ENCODE results near the gene COL8A1. TPM values are rescaled to one million over a fixed set of nuclear protein-coding genes. Genes with fewer than 3 reads are reported as not detected.

The COL8A1 gene
- total and polyA plus RNA-seq, 8 donors, result 0.96 to 283 (median 2.6) TPM

GRCh38 chr3:99684644-99685043, 46.2 kb downstream of the COL8A1 start:
- Histone ChIP-seq H3K4me1 (peaks cover 0 to 9% of the 10 kb centered on the region in 2 donors), H3K4me3 (no peak overlapping the region), H3K36me3 (no peaks in the 10 kb centered on the region), H3K27me3 (no peaks in the 10 kb centered on the region), H3K9me3 (no peaks in the 10 kb centered on the region), H3K27ac (peak overlapping the region in 1 of 2 donors; percentile 68)
- ATAC-seq, result peak; percentile 69
- TF ChIP-seq CTCF (IDR thresholded peaks at IDR 0.05), result no peak
- no peak for DNase-seq
- intact Hi-C loops (cut with DNase I), result no loop called here

- ATAC-seq (no peak), DNase-seq (no peak)
- no peaks in the 10 kb centered on the region for H3K9me3 ChIP-seq
- intact Hi-C loops (cut with DNase I), result no loop called here
- no peak overlapping the region for H3K4me3 ChIP-seq
- no peak for TF ChIP-seq CTCF (IDR thresholded peaks at IDR 0.05)
- no peaks in the 10 kb centered on the region for H3K27me3 ChIP-seq
- no peaks in the 10 kb centered on the region for H3K36me3 ChIP-seq
- no peak overlapping the region for H3K27ac ChIP-seq
- peaks cover 0 to 9% of the 10 kb centered on the region in 2 donors for H3K4me1 ChIP-seq
Measured at GRCh38 chr3:99686469-99686868, 48.1 kb downstream of the COL8A1 start.

- intact Hi-C loops (cut with DNase I), result no loop called here
- peaks cover 0 to 9% of the 10 kb centered on the region in 2 donors for H3K4me1 ChIP-seq
- ATAC-seq (peak; percentile 60), DNase-seq (peak in 3 of 4 donors; percentile 20 to 50 (median 42))
- no peaks in the 10 kb centered on the region for H3K27me3 ChIP-seq
- H3K36me3 ChIP-seq, result no peaks in the 10 kb centered on the region
- no peak overlapping the region for H3K27ac ChIP-seq
- peak; percentile 48 to 65 for TF ChIP-seq CTCF (IDR thresholded peaks at IDR 0.05)
- H3K4me3 ChIP-seq, result no peak overlapping the region
- no peaks in the 10 kb centered on the region for H3K9me3 ChIP-seq
Measured at GRCh38 chr3:99686955-99687612, 48.7 kb downstream of the COL8A1 start.

GRCh38 chr3:99690761-99691369, 52.5 kb downstream of the COL8A1 start:
- DNase-seq (no peak), ATAC-seq (no peak)
- no peak overlapping the region for H3K4me3 ChIP-seq
- H3K9me3 ChIP-seq, result no peaks in the 10 kb centered on the region
- no peak for TF ChIP-seq CTCF (IDR thresholded peaks at IDR 0.05)
- no peaks in the 10 kb centered on the region for H3K36me3 ChIP-seq
- H3K4me1 ChIP-seq, result no peaks in the 10 kb centered on the region
- H3K27me3 ChIP-seq, result no peaks in the 10 kb centered on the region
- H3K27ac ChIP-seq, result no peak overlapping the region
- intact Hi-C loops (cut with DNase I), result no loop called here

- H3K4me3 ChIP-seq, result no peak overlapping the region
- ATAC-seq (no peak), DNase-seq (no peak)
- H3K36me3 ChIP-seq, result no peaks in the 10 kb centered on the region
- intact Hi-C loops (cut with DNase I), result no loop called here
- H3K9me3 ChIP-seq, result no peaks in the 10 kb centered on the region
- TF ChIP-seq CTCF (IDR thresholded peaks at IDR 0.05), result no peak
- no peaks in the 10 kb centered on the region for H3K27me3 ChIP-seq
- H3K4me1 ChIP-seq, result no peaks in the 10 kb centered on the region
- no peak overlapping the region for H3K27ac ChIP-seq
Measured at GRCh38 chr3:99693636-99694035, 55.2 kb downstream of the COL8A1 start.
